Thoracic aorta (tissue), 2 donors: Measurements from ENCODE around the gene LCNL1. TPM values are rescaled to one million over a fixed set of nuclear protein-coding genes. Genes with fewer than 3 reads are reported as not detected.

Source experiments
- ATAC-seq: fragments of 150-250 bp; one replicate; pipeline ENCODE4 v1.8.0; 2017; ENCODE audit warnings: low read depth; ENCODE audit not compliant: insufficient number of reproducible peaks, low FRiP score
- DNase-seq: peaks from one replicate; pipeline ENCODE4 v3.0.0-alpha.2; 2020; ENCODE audit warnings: low spot score
- H3K27ac ChIP-seq, 2 donors: fragments of 200-600 bp; sonication (generic); 1 replicate in 1 of 2; 2 replicates in 1 of 2; pipeline ENCODE4 v1.5.1; 2016; ENCODE audit warnings: mild to moderate bottlenecking in 2 of 2, moderate library complexity in 2 of 2
- H3K27me3 ChIP-seq: fragments of 200-600 bp; sonication (generic); replicated peaks from 2 replicates; pipeline ENCODE4 v1.6.0; 2016; ENCODE audit warnings: mild to moderate bottlenecking; ENCODE audit not compliant: insufficient read depth
- H3K36me3 ChIP-seq: fragments of 200-600 bp; sonication (generic); one replicate; pipeline ENCODE4 v1.5.1; 2016
- H3K4me1 ChIP-seq, 2 donors: fragments of 200-600 bp; sonication (generic); 1 replicate in 1 of 2; 2 replicates in 1 of 2; pipeline versions ENCODE4 v1.5.1 to v1.6.0; 2016; ENCODE audit warnings: low read depth in 2 of 2, mild to moderate bottlenecking in 1 of 2; ENCODE audit not compliant: control insufficient read depth in 1 of 2
- H3K4me3 ChIP-seq: fragments of 200-600 bp; sonication (generic); 2 replicates; pipeline ENCODE4 v1.5.1; 2016; ENCODE audit warnings: mild to moderate bottlenecking
- H3K9me3 ChIP-seq: fragments of 200-600 bp; sonication (generic); 2 replicates; pipeline ENCODE4 v1.5.1; 2016
- total RNA-seq, 2 donors: library from RNA; depleted of rRNA; stranded (reverse); fragments of >200 nt; gene quantifications; one replicate each; pipeline versions ENCODE4 v1.1.0 to v1.2.3, GENCODE V29; 2016
- TF ChIP-seq, protein P1 (sequence below): fragments of 200-600 bp; sonication (generic); IDR thresholded peaks from one replicate; pipeline ENCODE4 v1.5.1; 2019; ENCODE audit warnings: antibody characterized with exemption

The LCNL1 gene
- total RNA-seq, 2 donors from 2014 or later = not detected

DNA sequence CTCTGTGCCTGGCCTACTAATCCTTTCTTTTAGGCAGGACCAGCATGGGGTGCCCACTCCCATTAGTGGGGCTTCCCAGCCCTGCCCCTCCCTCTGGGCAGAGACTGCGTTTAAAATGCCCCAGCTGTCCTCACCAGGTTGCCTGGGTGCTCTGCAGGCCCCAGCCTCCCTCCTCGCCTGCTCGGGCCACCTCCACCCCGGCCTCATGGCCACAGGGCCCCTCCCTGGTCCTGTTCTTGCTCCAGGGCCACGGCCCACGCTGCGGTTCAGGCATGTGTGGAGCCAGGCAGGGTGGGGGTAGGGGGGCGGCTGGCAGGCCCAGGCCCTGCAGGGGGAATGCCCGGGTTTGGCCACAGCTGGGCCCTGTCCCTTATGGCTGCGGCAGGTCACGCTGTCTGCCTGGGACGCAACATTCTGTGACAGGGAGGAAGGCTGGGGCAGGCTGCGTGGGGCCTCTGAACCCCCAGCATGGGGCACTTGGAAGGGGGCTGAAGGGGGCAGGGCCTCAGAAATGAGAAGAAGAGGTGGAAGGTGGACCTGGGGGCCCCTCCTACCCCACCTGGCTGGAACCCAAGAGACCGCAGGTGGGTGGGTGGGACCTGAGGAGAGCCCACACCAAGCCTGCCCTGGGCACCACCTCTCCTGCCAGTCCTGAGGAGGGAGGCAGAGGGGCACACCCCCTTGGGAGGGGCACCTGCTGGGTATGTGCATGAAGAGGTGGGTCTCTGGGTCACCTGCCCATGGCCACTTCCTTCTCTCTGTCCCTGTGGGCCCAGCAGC, 31.1 kb upstream of the LCNL1 start, which contains the start of gene LCN12:
Gene LCN12 (plus strand): TSS at position 733 of the 780 bp plus-strand sequence. CDS start 55 bp downstream, outside the sequence.
- no peak within 1 kb of the TSS for H3K27ac ChIP-seq
- no peaks in the 10 kb centered on the region for H3K36me3 ChIP-seq
- H3K27me3 ChIP-seq = no peaks in the 10 kb centered on the region
- no peak for ATAC-seq
- no peak for DNase-seq
- no peak within 1 kb of the TSS for H3K4me3 ChIP-seq
- TF ChIP-seq, protein P1, sequence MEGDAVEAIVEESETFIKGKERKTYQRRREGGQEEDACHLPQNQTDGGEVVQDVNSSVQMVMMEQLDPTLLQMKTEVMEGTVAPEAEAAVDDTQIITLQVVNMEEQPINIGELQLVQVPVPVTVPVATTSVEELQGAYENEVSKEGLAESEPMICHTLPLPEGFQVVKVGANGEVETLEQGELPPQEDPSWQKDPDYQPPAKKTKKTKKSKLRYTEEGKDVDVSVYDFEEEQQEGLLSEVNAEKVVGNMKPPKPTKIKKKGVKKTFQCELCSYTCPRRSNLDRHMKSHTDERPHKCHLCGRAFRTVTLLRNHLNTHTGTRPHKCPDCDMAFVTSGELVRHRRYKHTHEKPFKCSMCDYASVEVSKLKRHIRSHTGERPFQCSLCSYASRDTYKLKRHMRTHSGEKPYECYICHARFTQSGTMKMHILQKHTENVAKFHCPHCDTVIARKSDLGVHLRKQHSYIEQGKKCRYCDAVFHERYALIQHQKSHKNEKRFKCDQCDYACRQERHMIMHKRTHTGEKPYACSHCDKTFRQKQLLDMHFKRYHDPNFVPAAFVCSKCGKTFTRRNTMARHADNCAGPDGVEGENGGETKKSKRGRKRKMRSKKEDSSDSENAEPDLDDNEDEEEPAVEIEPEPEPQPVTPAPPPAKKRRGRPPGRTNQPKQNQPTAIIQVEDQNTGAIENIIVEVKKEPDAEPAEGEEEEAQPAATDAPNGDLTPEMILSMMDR = no peak
- H3K4me1 ChIP-seq = peaks cover 11 to 26% of the 10 kb centered on the region in 2 donors
- H3K9me3 ChIP-seq = no peaks in the 10 kb centered on the region

DNA sequence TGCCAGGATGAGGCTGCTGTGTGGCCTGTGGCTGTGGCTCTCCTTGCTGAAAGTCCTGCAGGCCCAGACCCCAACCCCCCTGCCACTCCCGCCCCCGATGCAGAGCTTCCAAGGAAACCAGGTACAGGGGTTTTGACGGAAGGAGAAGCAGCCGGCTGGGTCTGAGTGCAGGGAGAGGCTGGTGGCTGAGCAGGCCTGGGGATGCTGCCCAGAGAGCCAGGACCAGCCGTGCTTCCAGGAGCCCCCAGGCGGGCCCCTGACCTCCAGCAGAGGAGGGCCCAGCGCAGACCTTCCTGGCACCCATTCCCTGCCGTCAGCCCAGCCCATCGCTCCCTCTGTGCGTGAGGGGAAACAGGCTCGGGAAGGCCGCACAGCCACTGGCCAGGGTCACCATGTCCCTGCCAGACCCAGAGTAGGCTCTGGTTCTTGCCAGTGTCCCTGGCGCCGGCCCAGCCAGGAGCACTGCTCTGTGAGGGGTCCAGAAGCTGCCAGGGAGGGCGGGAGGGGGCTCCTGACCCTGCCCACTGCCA, 30.4 kb upstream of the LCNL1 start:
- ATAC-seq = no peak
- Histone ChIP-seq H3K36me3 (no peaks in the 10 kb centered on the region), H3K27me3 (no peaks in the 10 kb centered on the region), H3K9me3 (no peaks in the 10 kb centered on the region), H3K4me1 (peaks cover 11 to 20% of the 10 kb centered on the region in 2 donors), H3K27ac (no peak overlapping the region), H3K4me3 (no peak overlapping the region)
- TF ChIP-seq, protein P1 = no peak
- no peak for DNase-seq

DNA sequence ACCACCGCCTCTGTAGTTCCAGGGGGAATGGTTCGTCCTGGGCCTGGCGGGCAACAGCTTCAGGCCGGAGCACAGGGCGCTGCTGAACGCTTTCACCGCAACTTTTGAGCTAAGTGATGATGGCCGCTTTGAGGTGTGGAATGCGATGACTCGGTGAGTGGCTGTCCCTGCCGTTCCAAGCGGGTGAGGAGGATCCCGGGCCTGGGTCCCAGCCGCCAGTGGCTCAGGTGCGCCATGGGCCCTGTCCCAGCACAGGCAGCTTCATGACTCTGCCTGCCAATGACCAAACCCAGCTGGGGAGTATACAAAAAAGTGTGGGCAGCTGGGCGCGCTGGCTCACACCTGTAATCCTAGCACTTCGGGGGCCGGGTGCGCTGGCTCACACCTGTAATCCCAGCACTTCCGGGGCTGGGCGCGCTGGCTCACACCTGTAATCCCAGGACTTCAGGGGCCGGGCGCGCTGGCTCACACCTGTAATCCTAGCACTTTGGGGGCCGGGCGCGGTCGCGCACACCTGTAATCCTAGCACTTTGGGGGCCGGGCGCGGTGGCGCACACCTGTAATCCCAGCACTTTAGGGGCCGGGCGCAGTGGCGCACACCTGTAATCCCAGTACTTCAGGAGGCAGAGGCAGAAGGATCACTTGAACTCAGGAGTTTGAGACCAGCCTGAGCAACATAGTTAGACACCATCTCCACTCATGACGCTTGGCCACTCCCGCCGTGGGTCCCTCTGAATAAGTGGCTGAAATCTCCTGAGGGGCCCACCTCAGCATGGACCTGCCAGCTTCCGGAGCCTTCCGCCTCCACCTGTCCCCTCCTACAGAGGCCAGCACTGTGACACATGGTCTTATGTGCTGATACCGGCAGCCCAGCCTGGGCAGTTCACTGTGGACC, 29.7 kb upstream of the LCNL1 start:
- DNase-seq (no peak), ATAC-seq (no peak)
- no peaks in the 10 kb centered on the region for H3K36me3 ChIP-seq
- no peaks in the 10 kb centered on the region for H3K9me3 ChIP-seq
- TF ChIP-seq, protein P1 = no peak
- H3K27me3 ChIP-seq = no peaks in the 10 kb centered on the region
- no peak overlapping the region for H3K27ac ChIP-seq
- no peak overlapping the region for H3K4me3 ChIP-seq
- H3K4me1 ChIP-seq = peaks cover 11 to 16% of the 10 kb centered on the region in 2 donors

DNA sequence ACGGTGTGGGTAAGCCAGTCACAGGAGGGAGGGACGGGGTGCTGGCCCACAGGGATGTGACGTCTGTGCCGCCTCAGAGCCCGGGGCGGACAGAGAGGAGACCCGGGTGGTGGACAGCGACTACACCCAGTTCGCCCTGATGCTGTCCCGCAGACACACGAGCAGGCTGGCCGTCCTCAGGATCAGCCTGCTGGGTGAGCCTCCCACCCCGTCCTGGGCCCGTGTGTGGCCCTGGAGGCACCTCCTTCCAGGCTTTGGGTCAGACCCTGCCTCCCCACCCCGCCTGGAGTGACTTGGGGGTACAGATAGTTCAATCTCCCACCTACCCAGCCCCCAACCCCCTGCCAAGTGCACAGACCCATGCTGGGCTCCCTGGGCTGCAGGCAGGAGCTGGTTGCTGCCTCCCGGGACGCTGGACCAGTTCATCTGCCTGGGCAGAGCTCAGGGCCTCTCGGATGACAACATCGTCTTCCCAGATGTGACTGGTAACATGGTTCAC, 29.0 kb upstream of the LCNL1 start:
- Histone ChIP-seq H3K4me1 (peaks cover 11 to 16% of the 10 kb centered on the region in 2 donors), H3K4me3 (no peak overlapping the region), H3K27me3 (no peaks in the 10 kb centered on the region), H3K27ac (no peak overlapping the region), H3K36me3 (no peaks in the 10 kb centered on the region), H3K9me3 (no peaks in the 10 kb centered on the region)
- TF ChIP-seq, protein P1 = no peak
- ATAC-seq (no peak), DNase-seq (no peak)
